Measurements from ENCODE around the gene S100A2. TPM values are rescaled to one million over a fixed set of nuclear protein-coding genes. Genes with fewer than 3 reads are reported as not detected.
A peak's percentile ranks its signal among the peaks of the same experiment; 100 is the strongest.

Gene S100A2
- total and polyA plus RNA-seq, 2 donors (not counting 1 experiment from before 2014, with no cell fraction given), result 0.19 TPM; not detected in 1

DNA sequence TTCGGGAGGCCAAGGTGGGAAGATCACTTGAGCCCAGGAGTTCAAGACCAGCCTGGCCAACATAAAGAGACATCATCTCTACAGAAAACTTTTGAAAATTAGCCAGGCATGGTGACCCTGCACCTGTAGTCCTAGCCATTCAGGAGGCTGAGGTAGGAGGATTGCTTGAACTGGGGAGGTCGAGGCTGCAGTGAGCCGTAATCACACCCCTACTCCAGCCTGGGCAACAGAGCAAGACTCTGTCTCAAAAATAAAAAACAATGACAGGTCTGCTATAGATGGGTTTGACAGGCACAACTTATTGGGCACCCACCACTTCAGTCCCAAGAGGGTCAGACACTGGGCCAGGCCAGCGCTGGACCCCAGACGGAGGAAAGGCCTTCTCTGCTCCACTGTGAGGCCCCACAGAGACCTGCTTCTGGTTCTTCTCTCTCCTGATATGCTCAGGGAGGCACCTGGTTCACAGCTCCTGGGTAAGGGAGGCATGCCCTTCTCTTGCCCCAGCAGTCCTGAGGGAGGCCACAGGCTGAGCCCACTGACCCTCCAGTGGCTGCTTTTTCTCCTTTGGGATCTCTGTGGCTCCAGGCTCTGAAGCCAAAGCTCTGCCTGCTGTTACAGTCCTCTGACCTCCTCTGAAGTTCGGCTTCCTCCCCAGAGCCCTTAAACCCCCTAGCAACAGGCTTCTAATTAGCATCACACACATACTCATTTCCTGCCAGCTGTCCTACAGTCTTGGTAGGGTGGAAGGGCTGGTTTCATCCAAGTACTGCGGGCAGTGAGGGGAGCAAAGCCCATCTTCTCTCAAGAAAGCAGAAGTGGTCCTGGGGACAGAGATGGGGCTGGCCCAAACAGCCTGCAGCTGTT lies 32.9 kb upstream of the S100A2 start:
- TF ChIP-seq, protein P1, sequence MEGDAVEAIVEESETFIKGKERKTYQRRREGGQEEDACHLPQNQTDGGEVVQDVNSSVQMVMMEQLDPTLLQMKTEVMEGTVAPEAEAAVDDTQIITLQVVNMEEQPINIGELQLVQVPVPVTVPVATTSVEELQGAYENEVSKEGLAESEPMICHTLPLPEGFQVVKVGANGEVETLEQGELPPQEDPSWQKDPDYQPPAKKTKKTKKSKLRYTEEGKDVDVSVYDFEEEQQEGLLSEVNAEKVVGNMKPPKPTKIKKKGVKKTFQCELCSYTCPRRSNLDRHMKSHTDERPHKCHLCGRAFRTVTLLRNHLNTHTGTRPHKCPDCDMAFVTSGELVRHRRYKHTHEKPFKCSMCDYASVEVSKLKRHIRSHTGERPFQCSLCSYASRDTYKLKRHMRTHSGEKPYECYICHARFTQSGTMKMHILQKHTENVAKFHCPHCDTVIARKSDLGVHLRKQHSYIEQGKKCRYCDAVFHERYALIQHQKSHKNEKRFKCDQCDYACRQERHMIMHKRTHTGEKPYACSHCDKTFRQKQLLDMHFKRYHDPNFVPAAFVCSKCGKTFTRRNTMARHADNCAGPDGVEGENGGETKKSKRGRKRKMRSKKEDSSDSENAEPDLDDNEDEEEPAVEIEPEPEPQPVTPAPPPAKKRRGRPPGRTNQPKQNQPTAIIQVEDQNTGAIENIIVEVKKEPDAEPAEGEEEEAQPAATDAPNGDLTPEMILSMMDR (IDR thresholded peaks at IDR 0.05), result no peak
- no peak for TF ChIP-seq EZH2 (IDR thresholded peaks at IDR 0.05; ENCODE audit: borderline replicate concordance, insufficient read depth, low read depth, low read length, poor library complexity, severe bottlenecking)
- DNase-seq (peak; percentile 91), ATAC-seq (ENCODE audit: low read depth) (peak; percentile 95)
- H3K27ac ChIP-seq (ENCODE audit: low read length in 2 of 2), result peak overlapping the region; percentile 94 to 97
- H3K9me3 ChIP-seq (ENCODE audit: control extremely low read depth in 1 of 3, control insufficient read depth in 2 of 3, insufficient read depth in 1 of 3, low read length in 2 of 3), result no peaks in the 10 kb centered on the region
- ChIA-PET CTCF (interaction anchor here (0.6 to 2.1 kb wide), 14 partner anchors 12 to 1682 kb away, joined by 3 to 6 read pairs (median 3); partner anchors contain the start of genes S100A13 and S100A6), POLR2A (interaction anchor here (0.6 to 2.1 kb wide), 8 partner anchors 26 to 392 kb away, joined by 3 to 17 read pairs (median 4); partner anchors contain the start of genes CHTOP, RPS27 and S100A6)
- Mint-ChIP-seq H3K4me3 (peak overlapping the region; percentile 68), H3K27ac (peak overlapping the region; percentile 96), H3K9me3 (ENCODE audit: insufficient read depth) (no peaks in the 10 kb centered on the region), H3K27me3 (no peaks in the 10 kb centered on the region), H3K4me1 (peaks cover 39% of the 10 kb centered on the region)
- H3K79me2 ChIP-seq (ENCODE audit: control insufficient read depth, insufficient read depth, low read length), result no peaks in the 10 kb centered on the region
- peak overlapping the region; percentile 86 for H2AFZ ChIP-seq (ENCODE audit: insufficient read depth, low read depth, low read length, poor library complexity, severe bottlenecking)
- no peaks in the 10 kb centered on the region for H4K20me1 ChIP-seq (ENCODE audit: control insufficient read depth, insufficient read depth, low read length, poor library complexity, severe bottlenecking)
- peak overlapping the region; percentile 53 for H3K9ac ChIP-seq (ENCODE audit: low read length)
- 32% methylated on average over 4 of the region's 7 CpGs for WGBS (ENCODE audit: insufficient coverage)
- peak overlapping the region in 1 of 5 experiments; percentile 15 for H3K4me3 ChIP-seq (ENCODE audit: control extremely low read depth in 1 of 5, extremely low read depth in 1 of 5, insufficient read depth in 1 of 5, low read depth in 2 of 5, low read length in 4 of 5)
- H3K36me3 ChIP-seq (replicated peaks in 1 of 2; ENCODE audit: control extremely low read depth in 1 of 2, control insufficient read depth in 1 of 2, extremely low read depth in 1 of 2, insufficient read depth in 2 of 2, low read length in 1 of 2), result no peaks in the 10 kb centered on the region
- H3K4me2 ChIP-seq (replicated peaks; ENCODE audit: low read depth, low read length, poor library complexity, severe bottlenecking), result peak overlapping the region; percentile 78
- no peaks in the 10 kb centered on the region for H3K27me3 ChIP-seq (replicated peaks in 1 of 4; ENCODE audit: control extremely low read depth in 1 of 4, control insufficient read depth in 3 of 4, insufficient read depth in 4 of 4, low read length in 3 of 4)
- intact Hi-C loops (cut with micrococcal nuclease), result loop anchor here (1.0 to 2.0 kb wide), 4 partner anchors 35 to 73 kb away; partner anchors contain the start of gene SNAPIN
- H3K4me1 ChIP-seq (ENCODE audit: control insufficient read depth in 2 of 2, insufficient read depth in 2 of 2, low read length in 2 of 2), result peaks cover 27 to 39% of the 10 kb centered on the region in 2 donors
